DMS53 treated with DMSO at 0.1 percent for 48 hours (cell line): ENCODE results near the gene PDCD5.

Source experiments
- DNase-seq: peaks from one replicate; lab custom pipeline; 2025; ENCODE audit not compliant: unreplicated experiment; lab: John Stamatoyannopoulos, UW

PDCD5 gene

DNA sequence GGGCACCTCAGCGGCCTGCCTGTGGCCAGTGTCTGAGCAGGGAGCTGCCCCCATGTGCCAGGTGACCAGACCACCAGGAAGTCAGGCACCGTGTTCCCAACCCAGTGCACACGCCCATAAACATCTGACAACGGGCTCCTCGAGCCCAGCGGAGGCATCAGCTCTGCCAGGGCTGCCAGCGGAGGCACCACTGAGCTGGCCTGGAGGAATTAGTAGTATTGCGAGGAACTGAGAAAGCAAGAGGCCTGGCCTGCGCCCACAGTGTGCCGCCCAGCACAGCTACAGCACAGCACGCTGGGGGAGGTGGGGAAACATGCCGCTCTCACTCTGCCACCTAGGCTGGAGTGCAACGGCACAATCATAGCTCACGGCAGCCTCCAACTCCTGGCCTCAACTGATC, 49.3 kb downstream of the PDCD5 start:
- no peak for DNase-seq

GRCh38 chr19:32631381-32631780, 50.4 kb downstream of the PDCD5 start:
- no peak for DNase-seq
